OCI-LY1 (cell line): ENCODE measurements around the gene PCDHA13.
"Not testable (repeated sequence)": the region's sequence is repeated elsewhere in the genome, so short reads cannot be mapped to it uniquely, and the experiment has no call there.

Experiments used
- EZH2 ChIP-seq: fragments of 200-600 bp; sonication (generic), shearing (Covaris generic); IDR thresholded peaks from 2 replicates; pipeline ENCODE4 v1.8.0; 2017; ENCODE audit warnings: borderline replicate concordance, mixed run types, mild to moderate bottlenecking, antibody characterized with exemption, low read length, moderate library complexity, mixed read lengths
- TF ChIP-seq, protein P1 (sequence below): fragments of 200-600 bp; sonication (generic), shearing (Covaris generic); IDR thresholded peaks from 2 replicates; pipeline ENCODE4 v1.5.1; 2017; ENCODE audit warnings: mild to moderate bottlenecking, antibody characterized with exemption, low read length, moderate library complexity, mixed read lengths

DNA sequence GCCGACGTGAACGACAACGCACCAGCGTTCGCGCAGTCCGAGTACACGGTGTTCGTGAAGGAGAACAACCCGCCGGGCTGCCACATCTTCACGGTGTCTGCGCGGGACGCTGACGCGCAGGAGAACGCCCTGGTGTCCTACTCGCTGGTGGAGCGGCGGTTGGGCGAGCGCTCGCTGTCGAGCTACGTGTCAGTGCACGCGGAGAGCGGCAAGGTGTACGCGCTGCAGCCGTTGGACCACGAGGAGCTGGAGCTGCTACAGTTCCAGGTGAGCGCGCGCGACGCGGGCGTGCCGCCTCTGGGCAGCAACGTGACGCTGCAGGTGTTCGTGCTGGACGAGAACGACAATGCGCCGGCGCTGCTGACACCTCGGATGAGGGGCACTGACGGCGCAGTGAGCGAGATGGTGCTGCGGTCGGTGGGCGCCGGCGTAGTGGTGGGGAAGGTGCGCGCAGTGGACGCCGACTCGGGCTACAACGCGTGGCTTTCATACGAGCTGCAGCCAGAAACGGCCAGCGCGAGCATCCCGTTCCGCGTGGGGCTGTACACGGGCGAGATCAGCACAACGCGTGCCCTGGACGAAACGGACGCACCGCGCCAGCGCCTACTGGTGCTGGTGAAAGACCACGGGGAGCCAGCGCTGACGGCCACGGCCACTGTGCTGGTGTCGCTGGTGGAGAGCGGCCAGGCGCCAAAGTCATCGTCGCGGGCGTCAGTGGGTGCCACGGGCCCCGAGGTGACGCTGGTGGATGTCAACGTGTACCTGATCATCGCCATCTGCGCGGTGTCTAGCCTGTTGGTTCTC is 31.9 kb upstream of the PCDHA13 start:
- TF ChIP-seq, protein P1, sequence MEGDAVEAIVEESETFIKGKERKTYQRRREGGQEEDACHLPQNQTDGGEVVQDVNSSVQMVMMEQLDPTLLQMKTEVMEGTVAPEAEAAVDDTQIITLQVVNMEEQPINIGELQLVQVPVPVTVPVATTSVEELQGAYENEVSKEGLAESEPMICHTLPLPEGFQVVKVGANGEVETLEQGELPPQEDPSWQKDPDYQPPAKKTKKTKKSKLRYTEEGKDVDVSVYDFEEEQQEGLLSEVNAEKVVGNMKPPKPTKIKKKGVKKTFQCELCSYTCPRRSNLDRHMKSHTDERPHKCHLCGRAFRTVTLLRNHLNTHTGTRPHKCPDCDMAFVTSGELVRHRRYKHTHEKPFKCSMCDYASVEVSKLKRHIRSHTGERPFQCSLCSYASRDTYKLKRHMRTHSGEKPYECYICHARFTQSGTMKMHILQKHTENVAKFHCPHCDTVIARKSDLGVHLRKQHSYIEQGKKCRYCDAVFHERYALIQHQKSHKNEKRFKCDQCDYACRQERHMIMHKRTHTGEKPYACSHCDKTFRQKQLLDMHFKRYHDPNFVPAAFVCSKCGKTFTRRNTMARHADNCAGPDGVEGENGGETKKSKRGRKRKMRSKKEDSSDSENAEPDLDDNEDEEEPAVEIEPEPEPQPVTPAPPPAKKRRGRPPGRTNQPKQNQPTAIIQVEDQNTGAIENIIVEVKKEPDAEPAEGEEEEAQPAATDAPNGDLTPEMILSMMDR, result not testable (repeated sequence)
- TF ChIP-seq EZH2, result not testable (repeated sequence)
